ENCODE results near the gene PRELP.

GRCh38 chr1:203462878-203463277 lies 12.7 kb upstream of the PRELP start:
- TF ChIP-seq EZH2 (IDR thresholded peaks at IDR 0.05; ENCODE audit: low read length, unreplicated experiment) (no peak), CTCF (conservative IDR thresholded peaks at IDR 0.05; ENCODE audit: low read depth, low read length) (no peak), EZH2phosphoT487 (IDR thresholded peaks at IDR 0.05; ENCODE audit: borderline replicate concordance, low read length) (no peak)
